ENCODE measurements around the gene SBF2.
A peak's percentile ranks its signal among the peaks of the same experiment; 100 is the strongest.

Gene SBF2

GRCh38 chr11:10293423-10294289 lies at the start of gene SBF2:
TSS of gene SBF2 (minus strand) at chr11:10294219. CDS start at chr11:10294069, 150 bp downstream.
- DNase-seq (ENCODE audit: low read depth in 3 of 3): peak in 2 of 3 experiments; percentile 67 to 70

DNA sequence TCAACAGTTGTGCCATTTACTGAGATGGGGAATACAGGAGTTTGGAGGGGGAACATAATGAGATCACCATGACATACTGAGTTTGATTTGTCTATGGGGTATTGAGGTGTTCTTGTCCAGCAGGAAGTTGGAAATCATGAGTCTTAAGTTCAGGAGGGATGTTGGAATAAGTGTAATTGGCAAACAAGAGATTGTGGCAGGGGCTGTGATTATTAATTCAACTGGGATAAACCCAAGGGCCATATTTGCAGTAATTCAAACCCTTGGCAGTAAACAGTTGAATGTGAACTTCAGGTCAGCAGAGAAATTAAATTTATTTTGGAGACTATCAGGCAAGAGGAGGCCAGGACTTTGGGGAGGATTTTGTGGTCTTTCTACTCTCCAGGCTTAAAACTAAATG lies 44.3 kb upstream of the SBF2 start:
- DNase-seq (ENCODE audit: low read depth in 3 of 3): no peak

DNA sequence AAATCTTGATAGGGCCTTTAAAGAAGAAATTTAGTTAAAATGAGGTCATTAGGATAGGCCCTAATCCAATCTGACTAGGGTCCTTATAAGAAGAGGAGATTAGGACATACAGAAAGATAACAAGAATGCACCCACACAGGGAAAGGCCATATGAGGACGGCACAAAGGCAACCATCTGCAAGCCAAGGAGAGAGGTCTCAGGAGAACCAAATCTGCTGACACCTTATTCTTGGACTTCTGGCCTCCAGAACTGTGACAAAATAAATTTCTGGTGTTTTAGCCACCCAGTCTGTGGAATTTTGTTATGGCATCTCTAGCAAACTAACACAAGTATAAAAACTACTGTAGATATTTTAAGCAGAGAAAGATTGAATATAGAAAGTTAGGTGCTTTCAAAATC lies 39.5 kb upstream of the SBF2 start:
- DNase-seq (ENCODE audit: low read depth in 3 of 3): no peak

DNA sequence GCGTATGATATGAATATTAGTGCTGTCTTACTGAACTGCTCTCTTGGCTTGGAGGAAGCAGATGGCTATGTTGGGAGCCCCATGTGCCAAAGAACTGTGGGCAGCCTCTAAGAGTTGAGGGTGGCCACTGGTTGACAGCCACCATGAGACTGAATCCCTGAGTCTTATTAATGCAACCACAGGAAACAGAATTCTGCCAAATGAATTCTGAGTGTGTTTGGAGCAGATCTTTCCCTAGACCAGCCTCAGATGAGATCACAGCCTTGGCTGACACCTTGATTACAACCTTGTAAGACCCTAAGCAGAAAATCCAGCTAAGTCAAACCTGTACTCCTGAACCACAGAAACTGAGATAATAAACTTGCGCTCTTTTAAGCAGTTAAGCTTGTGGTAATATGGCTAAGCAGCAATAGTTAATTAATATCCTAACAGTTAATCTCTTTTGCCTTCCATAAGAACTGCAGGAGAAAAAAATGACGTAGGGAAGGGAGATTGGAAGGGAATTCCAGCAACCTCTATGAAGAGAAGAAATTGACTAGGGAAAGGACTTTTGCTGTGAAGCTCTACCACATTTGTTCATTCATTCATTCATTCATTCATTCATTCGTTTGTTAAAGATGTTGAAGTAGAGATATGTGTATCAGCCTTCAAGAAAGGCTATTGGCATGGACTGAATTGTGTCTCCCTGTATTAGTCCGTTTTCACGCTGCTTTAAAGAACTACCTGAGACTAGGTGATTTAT lies 37.7 kb upstream of the SBF2 start:
- no peak for DNase-seq (ENCODE audit: low read depth in 3 of 3)

DNA sequence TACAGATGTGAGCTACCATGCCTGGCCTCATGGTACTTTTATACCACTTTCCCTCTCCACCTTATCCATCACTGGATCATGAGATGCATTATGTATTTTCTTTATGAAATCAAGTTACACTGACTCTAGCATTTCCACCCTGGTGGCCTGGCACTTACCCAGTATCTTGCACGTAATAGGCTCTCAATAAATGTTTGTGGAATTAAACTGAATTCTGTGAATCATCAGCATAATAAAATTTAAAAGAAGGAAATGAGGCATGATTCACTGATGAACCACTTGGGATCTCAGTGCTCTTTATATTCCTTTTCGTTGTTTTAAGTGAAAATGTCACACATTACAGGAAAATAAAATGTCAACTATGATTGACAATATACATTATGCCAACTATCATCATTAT lies 35.9 kb upstream of the SBF2 start:
- DNase-seq (ENCODE audit: low read depth in 3 of 3): no peak

GRCh38 chr11:10329356-10329755 lies 35.3 kb upstream of the SBF2 start:
- no peak for DNase-seq (ENCODE audit: low read depth in 3 of 3)

- DNase-seq (ENCODE audit: low read depth in 3 of 3): no peak
Observed at GRCh38 chr11:10328314-10329098, 34.5 kb upstream of the SBF2 start.

DNA sequence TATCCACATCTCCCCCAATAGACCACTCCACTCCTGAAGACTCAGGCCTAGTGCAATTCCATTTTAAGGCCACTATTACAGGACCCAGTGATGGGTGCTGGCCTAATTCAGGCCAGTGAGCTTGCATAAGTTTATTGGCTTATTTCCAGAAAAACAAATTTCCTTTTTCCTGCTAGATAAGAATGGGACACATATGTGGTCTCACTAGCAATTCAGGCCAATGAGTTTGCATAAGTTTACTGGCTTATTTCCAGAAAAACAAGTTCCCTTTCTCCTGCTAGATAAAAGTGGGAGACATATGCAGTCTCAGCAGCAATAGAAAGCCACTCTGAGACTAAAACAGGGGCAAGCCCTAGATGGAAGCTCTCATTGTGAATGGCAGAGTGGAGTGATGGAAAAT lies 33.2 kb upstream of the SBF2 start:
- DNase-seq (ENCODE audit: low read depth in 3 of 3): no peak

- DNase-seq (ENCODE audit: low read depth in 3 of 3): no peak
Observed at GRCh38 chr11:10326012-10326964, 32.3 kb upstream of the SBF2 start.

- no peak for DNase-seq (ENCODE audit: low read depth in 3 of 3)
Observed at GRCh38 chr11:10325277-10326011, 31.4 kb upstream of the SBF2 start.

- DNase-seq (ENCODE audit: low read depth in 3 of 3): no peak
Observed at GRCh38 chr11:10324474-10324873, 30.5 kb upstream of the SBF2 start.

GRCh38 chr11:10323793-10324170 lies 29.8 kb upstream of the SBF2 start:
- no peak for DNase-seq (ENCODE audit: low read depth in 3 of 3)

GRCh38 chr11:10322830-10323792 lies 29.1 kb upstream of the SBF2 start:
- peak in 1 of 3 experiments; percentile 41 for DNase-seq (ENCODE audit: low read depth in 3 of 3)

GRCh38 chr11:10322401-10322800 lies 28.4 kb upstream of the SBF2 start:
- no peak for DNase-seq (ENCODE audit: low read depth in 3 of 3)

DNA sequence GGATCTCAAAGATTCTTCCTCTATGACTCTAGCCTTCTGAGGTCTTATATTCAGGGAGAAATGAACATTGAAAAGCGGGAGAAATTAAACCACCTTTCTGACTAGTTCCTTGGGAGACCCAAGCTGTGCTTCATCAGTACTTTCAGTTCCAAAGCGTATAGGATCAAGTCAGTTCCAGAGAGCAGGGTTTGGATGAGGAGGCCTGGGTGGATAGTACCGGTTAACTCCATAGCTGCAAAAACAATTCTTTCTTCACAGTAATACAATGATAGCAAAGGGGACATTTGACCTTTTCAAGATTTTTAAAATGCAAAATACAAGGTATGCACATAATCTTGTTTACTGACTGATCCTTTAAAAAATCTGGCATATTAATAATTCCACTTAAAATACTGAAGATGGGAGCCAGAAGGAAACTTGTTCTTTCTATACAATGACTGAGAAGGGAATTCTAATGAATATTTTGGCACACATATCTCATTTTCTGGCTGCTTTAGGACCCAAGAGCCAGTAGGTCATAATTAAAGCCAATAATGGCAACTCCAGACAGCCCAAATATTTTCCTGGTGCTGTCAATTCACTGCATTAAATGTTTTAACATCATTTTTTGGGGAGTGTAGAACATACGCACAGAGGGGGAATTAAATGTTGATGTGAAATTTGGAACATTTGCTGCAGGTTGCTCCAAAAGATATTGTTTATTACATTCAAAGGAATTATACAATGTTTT lies 26.9 kb upstream of the SBF2 start:
- no peak for DNase-seq (ENCODE audit: low read depth in 3 of 3)

- no peak for DNase-seq (ENCODE audit: low read depth in 3 of 3)
Observed at GRCh38 chr11:10319702-10320558, 25.9 kb upstream of the SBF2 start.

DNA sequence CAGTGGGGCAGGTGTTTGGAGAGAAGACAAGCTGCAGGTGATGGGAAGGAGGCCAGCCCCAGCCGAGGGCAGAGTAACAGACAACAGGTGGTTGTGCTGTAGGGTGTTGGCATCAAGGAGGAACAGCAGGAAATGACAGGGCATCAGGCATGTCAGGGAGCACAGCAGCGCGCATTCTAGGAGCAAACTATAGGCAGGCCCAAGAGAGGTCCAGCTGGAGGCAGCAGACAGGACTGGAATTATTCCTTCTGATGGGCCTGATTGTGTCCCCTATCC lies 24.4 kb upstream of the SBF2 start:
- no peak for DNase-seq (ENCODE audit: low read depth in 3 of 3)
